Forelimb muscle (tissue), 1 donor: ENCODE data around the gene FBXL19. TPM values are rescaled to one million over a fixed set of nuclear protein-coding genes. Genes with fewer than 3 reads are reported as not detected.
"Not testable (repeated sequence)": the region's sequence is repeated elsewhere in the genome, so short reads cannot be mapped to it uniquely, and the experiment has no call there.

Source experiments
- DNase-seq: peaks from one replicate; pipeline ENCODE4 v3.0.0-alpha.2; 2013; ENCODE audit warnings: low read depth
- polyA plus RNA-seq: library from polyadenylated mRNA; unstranded; fragments of 120-200 nt; gene quantifications from one replicate; pipeline ENCODE4 v1.2.1, GENCODE V29; 2013; ENCODE audit not compliant: insufficient read length

The FBXL19 gene
- polyA plus RNA-seq = 10.9 TPM

- no peak for DNase-seq
Observed at GRCh38 chr16:30923554-30924075, at the start of gene FBXL19. TSS of gene FBXL19 (plus strand) at chr16:30923572. CDS start at chr16:30925755, 2,183 bp downstream.

DNA sequence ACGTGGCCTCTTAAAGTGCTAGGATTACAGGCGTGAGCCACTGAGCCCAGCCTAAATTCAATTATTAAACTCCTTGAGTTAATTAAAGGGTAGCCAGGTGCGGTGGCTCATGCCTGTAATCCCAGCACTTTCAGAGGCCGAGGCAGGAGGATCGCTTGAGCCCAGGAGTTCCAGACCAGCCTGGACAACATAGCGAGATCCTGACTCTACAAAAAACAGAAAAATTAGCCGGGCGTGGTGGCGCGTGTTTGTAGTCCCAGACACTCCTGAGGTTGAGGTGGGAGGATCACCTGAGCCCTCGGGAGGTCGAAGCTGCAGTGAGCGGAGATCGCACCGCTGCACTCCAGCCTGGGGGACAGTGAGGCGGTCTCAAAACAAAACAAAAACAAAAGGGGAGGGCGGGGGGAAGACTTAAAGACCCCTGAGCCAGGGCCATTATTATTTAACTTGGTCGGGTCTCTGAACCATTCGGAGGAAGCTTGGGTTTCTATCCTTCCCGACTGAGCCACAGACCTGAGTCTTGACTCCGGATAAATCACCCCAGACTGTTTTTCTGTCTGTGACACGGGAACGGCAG, 49.0 kb upstream of the FBXL19 start:
- DNase-seq = no peak

DNA sequence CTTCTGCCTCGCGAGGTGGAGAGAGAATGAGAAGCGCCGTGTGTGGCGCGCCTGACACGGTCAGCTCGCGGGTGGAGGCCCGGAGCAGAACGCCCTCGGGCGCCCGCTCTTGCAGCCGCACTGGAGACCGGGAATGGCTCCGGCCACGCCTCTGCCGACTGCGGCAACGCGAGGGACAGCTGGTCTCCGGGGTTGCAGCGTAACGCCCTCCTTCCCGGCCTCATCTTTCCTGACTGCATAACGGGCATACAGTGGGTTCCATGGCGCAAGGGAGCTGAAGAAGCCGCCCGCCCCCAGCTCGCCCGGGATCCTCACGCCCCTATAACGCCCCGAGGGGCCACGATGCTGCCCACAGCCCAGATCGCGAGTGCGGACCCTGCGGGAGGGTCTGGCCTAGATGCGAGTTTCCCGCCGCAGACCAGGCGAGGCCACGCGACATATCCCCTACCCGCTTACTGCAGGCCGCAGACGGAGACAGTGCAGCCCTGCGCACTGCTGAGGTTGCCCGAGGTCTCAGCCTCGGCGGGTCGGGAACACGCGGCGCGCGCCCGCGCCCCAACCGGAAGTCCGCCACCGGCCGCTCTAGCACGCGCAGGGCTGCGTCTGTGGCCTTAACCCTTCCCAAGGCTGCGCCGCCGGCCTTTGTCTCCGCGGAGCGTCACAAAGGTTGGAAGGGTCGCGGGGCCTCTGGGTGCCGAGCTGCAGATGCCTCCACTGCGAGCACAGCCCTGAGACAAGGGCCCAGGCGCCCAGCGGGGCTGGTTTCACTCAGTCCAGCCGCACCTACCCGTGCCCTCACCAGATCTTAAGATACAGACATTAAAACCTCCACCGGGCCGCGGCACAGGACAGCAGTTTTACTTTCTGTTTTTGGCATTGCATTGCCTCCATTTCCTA, 48.3 kb upstream of the FBXL19 start:
- DNase-seq = peak; percentile 86

- no peak for DNase-seq
Observed at GRCh38 chr16:30875871-30876801, 47.2 kb upstream of the FBXL19 start.

DNA sequence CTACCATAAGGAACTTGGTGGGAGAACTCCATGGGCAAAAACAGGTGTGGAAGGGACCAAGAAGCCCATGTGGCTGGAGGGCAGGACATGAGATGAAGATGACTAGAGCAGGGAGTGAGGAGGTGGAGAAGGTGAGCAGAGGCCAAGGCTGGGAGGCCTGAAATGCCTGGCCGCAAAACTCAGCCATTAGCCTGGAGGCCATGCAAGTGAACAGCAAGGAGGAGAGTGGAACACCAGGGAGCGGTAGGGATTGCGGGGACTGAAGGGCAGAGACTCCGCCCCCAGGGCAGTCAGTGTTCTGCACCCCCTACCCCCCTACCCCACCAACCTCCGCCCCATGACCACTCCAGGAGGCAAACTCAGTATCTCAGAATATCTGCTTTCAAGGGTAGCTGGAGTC, 46.5 kb upstream of the FBXL19 start:
- DNase-seq = no peak

DNA sequence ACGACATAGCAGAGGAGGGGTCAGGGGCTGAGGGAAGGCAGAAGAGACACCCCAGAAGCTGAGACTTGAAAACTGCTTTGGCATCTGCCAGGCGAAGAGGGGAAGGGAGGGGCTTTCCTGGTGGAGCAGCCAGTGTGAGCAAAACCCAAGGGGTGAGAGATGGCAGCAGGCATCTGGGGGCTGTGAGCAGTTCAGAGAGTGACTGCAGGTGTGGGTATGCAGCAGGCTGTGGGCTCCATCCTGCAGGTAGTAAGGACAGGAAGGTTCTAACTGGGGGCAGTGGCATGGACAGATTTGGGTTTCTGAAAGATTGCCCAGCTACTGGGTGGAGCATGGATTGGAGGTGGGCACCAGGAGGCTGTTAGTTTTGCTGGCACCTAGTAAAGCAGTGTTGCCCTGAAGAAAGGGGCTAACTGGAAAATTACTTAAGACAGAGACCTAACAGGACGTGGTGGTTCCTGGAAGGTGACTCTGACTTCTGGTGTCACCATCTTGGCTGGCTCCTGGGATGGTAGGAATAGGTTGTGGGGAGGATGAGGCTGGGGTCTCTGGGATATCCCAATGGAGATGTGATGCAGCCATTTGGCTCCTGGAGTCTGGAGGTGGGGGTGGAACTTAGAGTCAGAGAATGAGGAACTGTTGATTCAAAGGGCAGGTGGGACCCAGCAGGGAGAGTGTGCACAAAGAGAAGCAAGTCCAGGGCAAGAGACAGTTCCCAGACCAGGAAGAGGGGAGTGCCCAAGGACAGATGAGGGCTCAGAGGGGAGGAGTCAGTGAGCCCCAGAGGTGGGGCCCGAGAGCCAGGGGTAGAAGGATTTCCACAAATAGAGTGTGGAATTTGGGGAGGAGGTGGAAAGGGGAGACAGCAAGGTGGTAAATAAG, 40.7 kb upstream of the FBXL19 start:
- no peak for DNase-seq

DNA sequence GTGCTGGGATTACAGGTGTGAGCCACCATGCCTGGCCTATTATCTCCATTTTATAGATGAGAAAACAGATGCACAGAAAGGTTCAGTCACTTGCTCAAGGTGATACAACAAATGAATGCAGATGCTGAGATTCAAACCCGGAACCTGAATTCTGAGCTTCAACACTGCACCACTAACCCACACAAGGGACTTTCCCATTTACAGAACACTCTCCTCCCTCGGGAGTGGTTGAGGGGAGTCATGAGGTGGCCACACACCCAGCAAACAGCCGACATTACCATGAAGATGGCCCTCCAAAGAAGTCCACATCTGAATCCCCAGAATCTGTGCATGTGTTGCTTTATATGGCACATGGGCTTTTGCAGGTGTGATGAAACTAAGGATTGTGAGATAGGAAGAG, 38.6 kb upstream of the FBXL19 start:
- DNase-seq = no peak

- DNase-seq = no peak
Observed at GRCh38 chr16:30885196-30885595, 38.2 kb upstream of the FBXL19 start.

DNA sequence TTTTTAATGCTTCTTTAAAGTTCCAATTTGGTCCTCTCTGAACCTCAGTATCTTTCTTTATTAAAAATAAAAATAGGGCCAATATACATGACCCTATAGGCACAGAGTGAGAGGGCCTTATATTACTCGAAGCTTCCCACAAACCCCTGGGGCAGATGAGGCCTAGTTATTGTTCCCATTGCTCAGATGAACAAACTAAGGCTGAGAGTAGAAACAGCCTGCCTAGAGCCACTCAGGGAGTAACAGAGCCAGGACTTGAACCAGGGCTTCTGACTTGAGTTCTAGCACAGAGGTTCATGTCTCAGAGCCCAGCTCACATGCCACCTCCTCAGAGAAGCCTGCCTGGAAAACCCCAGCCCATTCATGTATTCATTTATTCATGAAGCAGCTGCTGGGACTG, 37.2 kb upstream of the FBXL19 start:
- DNase-seq = no peak

DNA sequence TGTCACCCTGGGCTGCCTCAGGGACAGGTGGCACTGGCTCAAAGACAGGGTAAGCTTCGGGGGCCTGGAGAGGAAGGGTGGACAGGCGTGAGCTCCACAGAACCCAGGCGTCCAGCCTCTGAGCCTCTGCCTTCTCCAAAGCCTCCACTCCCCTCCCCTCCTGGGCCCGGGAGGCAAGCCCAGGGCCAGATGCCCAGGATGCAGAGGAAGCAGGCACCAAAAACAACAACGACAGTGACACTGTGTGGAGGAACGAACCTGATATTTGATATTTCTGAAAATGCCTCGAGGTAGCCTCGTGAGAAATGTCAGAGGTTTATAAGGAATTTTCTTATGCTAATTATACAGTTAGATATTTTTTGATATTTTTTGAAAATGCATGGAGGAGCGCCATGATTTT, 35.4 kb upstream of the FBXL19 start:
- no peak for DNase-seq

DNA sequence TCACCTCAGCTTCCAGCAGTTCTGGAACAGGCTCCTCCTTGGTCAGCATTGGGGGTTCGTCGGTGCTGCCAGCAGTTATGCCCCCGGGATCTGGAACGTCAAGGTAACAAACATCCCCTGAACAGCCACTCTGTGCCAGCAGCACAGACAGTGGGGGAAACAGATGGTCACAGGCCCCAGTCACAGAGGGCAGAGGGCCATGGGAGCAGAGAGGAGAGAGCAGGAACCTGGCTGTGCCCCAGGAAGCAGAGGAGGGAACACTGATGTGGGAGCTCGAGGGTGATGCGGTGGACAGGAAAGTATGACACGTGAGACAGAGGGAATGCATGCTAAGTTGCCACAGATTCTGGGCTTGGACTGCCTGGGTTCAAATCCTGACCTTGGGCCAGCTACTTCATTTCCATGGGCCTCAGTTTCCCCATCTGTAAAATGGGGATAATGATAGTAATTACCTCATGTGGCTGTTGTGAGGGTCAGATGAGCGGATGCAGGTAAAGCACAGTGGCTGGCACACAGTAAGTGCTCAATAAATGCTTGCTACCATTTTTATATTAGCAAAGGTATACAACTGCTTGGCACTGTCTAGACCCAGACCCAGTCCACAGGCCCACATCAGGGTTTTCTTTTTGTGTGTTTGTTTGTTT, 34.4 kb upstream of the FBXL19 start:
- DNase-seq = no peak

GRCh38 chr16:30889721-30890120, 33.7 kb upstream of the FBXL19 start:
- DNase-seq = no peak

DNA sequence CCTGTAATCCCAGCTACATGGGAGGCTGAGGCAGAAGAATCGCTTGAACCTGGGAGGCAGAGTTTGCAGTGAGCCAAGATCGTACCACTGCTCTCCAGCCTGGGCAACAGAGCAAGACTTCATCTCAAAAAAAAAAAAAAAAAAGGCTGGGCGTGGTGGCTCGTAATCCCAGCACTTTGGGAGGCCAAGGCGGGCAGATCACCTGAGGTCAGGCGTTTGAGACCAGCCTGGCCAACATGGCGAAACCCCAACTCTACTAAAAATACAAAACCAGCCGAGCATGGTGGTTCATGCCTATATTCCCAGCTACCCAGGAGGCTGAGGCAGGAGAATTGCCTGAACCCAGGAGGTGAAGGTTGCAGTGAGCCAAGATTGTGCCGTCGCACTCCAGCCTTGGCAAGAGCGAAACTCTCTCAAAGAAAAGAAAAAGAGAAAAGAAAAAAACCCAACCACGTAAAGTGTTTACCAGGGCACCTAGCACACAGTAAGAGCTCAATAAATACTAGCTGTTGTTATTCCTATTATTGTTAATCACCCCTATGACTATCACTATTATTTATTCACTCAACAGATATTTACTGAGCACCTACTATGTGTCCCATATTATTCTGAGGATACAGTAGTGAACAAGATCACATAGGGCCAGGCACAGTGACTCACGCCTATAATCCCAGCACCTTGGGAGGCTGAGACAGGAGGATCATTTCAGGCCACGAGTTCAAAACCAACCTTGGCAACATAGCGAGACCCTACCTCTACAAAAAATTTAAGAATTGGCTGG, 32.1 kb upstream of the FBXL19 start:
- DNase-seq = not testable (repeated sequence)

GRCh38 chr16:30892670-30893416, 30.5 kb upstream of the FBXL19 start:
- no peak for DNase-seq

DNA sequence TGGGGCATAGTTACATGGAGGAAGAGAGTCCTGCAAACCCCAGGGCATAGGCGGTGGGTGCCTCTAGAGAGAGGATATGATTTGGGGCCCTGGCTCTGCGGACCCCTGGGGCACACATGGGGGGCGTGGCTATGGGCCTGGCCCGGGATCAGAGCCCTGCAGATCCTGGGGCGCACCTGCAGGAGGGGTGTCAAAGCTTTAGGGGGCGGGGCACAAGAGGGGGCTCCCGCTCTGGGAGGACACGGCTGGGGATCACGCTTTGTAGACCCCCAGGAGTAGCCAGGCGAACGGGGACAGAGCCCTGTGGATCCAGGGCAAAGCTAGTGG, 30.0 kb upstream of the FBXL19 start:
- no peak for DNase-seq

DNA sequence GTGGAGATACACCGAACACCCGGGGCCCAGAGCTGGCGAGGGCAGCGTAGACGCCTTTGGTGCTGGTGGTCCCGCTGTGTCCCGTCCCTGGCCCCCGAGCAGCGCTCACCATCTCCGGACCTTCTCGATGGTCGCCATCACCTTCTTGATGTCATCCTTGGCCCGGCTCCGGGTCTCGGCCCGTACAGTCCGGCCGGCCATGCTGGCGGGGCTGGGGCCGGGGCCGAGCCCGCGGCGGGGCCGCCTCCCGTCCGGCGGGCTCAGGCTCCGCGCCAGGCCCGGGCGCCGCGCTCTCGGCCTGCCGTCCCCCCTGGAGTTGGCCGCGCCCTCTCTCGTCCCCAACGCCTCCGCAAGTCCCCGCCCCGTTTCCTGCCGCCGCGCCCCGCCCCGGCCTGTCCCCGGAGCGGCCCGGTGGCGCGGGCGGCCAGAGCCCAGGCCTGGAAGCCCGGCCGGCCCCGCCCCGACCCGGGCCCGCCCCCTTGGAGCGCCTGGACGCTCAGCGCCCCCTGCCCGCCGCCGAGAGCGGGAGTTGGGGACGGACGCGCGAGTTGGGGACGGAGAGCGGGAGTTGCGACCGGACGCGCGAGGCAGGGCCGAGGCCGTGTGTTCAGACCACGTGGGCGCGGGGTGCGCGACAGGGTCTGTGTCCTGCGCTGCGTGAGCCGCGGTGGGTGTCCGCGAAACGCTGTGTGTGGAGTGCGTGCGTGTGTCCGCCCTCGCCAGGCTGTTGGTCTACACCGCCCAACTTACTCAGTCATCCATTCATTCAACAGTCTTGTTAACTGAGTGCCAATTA, 29.4 kb upstream of the FBXL19 start, which contains the start of gene BCL7C:
Gene BCL7C, minus strand, starts transcription at position 334 of the 796 bp plus-strand sequence. Its CDS starts 133 bp downstream, at position 201.
- no peak for DNase-seq

DNA sequence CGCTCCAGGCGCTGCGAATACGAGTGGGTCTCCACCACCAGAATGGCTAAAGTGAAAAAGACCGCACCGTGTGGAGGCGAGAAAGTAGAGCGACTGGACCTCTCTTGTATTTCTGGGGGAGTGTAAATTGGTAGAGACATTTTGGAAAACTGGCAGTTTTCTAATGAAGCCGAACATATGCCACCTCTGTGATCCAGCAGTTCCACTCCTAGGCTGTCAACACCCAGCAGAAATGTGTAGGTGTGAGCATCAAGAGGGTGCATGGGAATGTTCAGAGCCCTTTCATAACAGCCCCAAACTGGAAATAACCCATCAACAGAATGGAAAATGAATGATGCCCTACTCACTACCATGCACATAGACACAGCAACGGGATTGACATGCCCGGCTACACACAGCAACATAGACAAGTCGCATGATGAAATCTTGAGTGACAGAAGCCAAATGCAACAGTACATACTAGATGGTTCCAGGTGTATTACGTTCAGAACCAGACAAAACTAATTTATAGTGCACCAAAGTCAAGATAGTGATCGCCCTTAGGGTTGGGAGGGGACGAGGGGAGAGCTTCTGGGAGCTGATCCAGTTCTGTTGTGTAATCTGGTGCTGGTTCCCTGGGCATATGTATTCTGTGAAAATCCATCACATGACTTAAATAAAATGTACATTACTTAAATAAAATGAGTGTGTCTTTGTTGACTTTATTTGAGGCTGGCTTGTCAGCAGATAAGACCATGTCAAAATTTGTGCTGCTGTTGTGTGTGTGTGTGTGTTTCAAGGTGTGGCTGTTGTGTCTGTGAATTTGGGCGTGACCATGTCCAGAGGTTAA, 28.6 kb upstream of the FBXL19 start:
- DNase-seq = no peak
